ENCODE measurements around the gene RPA4. TPM values are rescaled to one million over a fixed set of nuclear protein-coding genes. Genes with fewer than 3 reads are reported as not detected.
"Not testable (repeated sequence)": the region's sequence is repeated elsewhere in the genome, so short reads cannot be mapped to it uniquely, and the experiment has no call there.

Gene RPA4
- total and polyA plus RNA-seq, 2 experiments from 2014 or later: 0.15 to 0.65 TPM

DNA sequence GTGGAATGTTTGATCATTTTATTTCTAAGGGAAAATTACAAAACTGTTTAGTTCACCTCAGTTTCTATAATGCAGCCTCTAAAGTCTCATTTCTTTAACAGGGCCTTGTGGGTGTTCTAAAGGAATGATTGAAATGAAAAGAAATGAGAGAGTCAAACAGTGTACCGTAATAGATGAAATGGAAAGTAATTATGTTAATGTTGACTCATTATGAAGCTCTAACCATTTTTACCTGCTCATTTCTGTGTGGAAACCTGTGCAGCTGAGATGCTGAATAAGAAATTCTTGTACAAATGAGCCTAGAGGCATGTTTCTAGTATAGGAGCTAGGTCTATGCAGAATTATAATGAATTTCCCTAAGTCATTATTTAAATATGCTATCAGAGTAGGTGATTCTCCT is 45.2 kb upstream of the RPA4 start:
- Histone ChIP-seq H3K4me2 (ENCODE audit: unreplicated experiment) (no peak overlapping the region), H4K20me1 (ENCODE audit: insufficient read depth) (no peaks in the 10 kb centered on the region), H3K4me1 (ENCODE audit: insufficient read depth) (no peaks in the 10 kb centered on the region), H3K79me2 (ENCODE audit: insufficient read depth) (no peaks in the 10 kb centered on the region), H3K9me2 (ENCODE audit: insufficient read depth) (no peaks in the 10 kb centered on the region), H3K36me3 (ENCODE audit: low read depth) (no peaks in the 10 kb centered on the region), H3K9ac (no peak overlapping the region), H3K9me3 (ENCODE audit: low read depth) (no peaks in the 10 kb centered on the region), H3K4me3 (no peak overlapping the region), H3K27me3 (replicated peaks; ENCODE audit: insufficient read depth) (no peaks in the 10 kb centered on the region), H3K27ac (no peak overlapping the region), H3F3A (ENCODE audit: insufficient read depth) (no peaks in the 10 kb centered on the region), H2AFZ (no peak overlapping the region)
- in situ Hi-C loops (cut with MboI): no loop called here
- DNase-seq: no peak
- 100% methylated on average over 1 of the region's 1 CpG for WGBS, 2 experiments (ENCODE audit: low coverage in 1 of 2, low lambda C conversion rate in 2 of 2, missing lambda C conversion rate in 2 of 2)
- TF ChIP-seq EZH2phosphoT487 (IDR thresholded peaks at IDR 0.05; ENCODE audit: insufficient read depth, low read depth) (no peak), EZH2 (IDR thresholded peaks at IDR 0.05; ENCODE audit: insufficient read depth, poor library complexity, severe bottlenecking) (no peak)

DNA sequence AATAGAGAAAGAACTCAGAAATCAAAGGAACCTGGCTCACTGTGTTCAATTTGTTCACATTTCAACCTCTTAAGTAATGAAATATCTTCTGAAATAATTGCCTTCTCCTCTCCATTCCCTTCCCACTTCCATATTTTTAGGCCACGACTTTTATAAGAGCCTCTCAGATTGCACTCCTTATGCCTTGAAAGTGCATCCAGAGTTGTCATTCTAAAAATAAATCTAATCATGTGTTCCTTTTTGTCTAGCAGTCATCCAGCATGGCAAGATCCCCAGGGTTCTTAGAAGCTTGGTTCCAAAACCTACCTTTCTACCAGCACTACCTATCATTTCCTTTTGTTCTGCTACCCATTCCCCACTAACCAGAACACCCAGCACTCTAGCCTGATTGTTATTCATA is 42.4 kb upstream of the RPA4 start:
- Histone ChIP-seq H3F3A (ENCODE audit: insufficient read depth) (no peaks in the 10 kb centered on the region), H3K79me2 (ENCODE audit: insufficient read depth) (no peaks in the 10 kb centered on the region), H3K4me2 (ENCODE audit: unreplicated experiment) (no peak overlapping the region), H3K9ac (no peak overlapping the region), H3K9me2 (ENCODE audit: insufficient read depth) (no peaks in the 10 kb centered on the region), H3K27ac (no peak overlapping the region), H3K9me3 (ENCODE audit: low read depth) (no peaks in the 10 kb centered on the region), H3K36me3 (ENCODE audit: low read depth) (no peaks in the 10 kb centered on the region), H2AFZ (no peak overlapping the region), H3K4me1 (ENCODE audit: insufficient read depth) (no peaks in the 10 kb centered on the region), H4K20me1 (ENCODE audit: insufficient read depth) (no peaks in the 10 kb centered on the region), H3K27me3 (replicated peaks; ENCODE audit: insufficient read depth) (no peaks in the 10 kb centered on the region), H3K4me3 (no peak overlapping the region)
- TF ChIP-seq EZH2 (IDR thresholded peaks at IDR 0.05; ENCODE audit: insufficient read depth, poor library complexity, severe bottlenecking): no peak
- TF ChIP-seq EZH2phosphoT487 (IDR thresholded peaks at IDR 0.05; ENCODE audit: insufficient read depth, low read depth): no peak
- in situ Hi-C loops (cut with MboI): no loop called here
- DNase-seq: no peak
- 100% methylated on average over 1 of the region's 1 CpG for WGBS, 2 experiments (ENCODE audit: low coverage in 1 of 2, low lambda C conversion rate in 2 of 2, missing lambda C conversion rate in 2 of 2)

DNA sequence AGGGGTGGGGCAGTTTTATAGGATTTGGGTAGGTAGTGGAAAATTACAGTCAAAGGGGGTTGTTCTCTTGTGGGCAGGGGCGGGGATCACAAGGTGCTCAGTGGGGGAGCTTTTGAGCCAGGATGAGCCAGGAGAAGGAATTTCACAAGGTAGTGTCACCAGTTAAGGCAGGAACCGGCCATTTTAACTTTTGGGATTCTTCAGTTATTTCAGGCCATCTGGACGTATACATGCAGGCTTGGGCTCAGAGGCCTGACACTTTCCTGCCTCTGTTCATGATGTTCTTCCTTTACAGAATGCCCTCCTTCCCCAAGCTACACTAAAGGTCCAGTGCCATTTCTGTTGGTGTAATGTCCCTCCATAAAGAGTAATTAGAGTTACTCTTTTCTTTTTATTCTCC is 41.8 kb upstream of the RPA4 start:
- H2AFZ ChIP-seq; H3K36me3 ChIP-seq (ENCODE audit: low read depth); H4K20me1 ChIP-seq (ENCODE audit: insufficient read depth); H3K79me2 ChIP-seq (ENCODE audit: insufficient read depth); H3K27me3 ChIP-seq (replicated peaks; ENCODE audit: insufficient read depth); H3K9ac ChIP-seq; H3F3A ChIP-seq (ENCODE audit: insufficient read depth); in situ Hi-C loops (cut with MboI); H3K4me2 ChIP-seq (ENCODE audit: unreplicated experiment); H3K4me3 ChIP-seq; H3K9me3 ChIP-seq (ENCODE audit: low read depth); H3K4me1 ChIP-seq (ENCODE audit: insufficient read depth); H3K27ac ChIP-seq; H3K9me2 ChIP-seq (ENCODE audit: insufficient read depth); DNase-seq: not testable (repeated sequence)
- WGBS, 2 experiments (ENCODE audit: low coverage in 1 of 2, low lambda C conversion rate in 2 of 2, missing lambda C conversion rate in 2 of 2): 97 to 100% methylated on average over 1 to 3 of the region's 3 CpGs

DNA sequence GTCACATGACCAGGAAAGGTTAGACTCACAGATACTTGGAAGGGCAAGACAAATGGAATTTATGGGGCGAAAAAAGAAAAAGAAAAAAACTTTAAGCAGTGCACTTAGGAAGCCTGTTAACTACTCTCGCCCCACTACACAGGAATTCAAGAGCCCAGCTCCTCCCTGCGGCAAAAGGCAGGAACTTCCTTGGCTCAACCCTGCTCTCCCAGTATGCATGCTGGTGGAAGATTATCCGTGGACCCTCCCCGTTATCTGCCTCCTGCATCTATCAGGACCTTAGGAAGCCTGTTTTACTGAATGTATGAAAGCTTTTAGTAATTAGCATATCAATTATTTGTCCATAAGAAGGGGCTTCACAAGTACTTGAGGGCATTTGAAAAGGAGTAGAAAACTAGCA is 40.1 kb upstream of the RPA4 start:
- in situ Hi-C loops (cut with MboI): no loop called here
- Histone ChIP-seq H3K9me2 (ENCODE audit: insufficient read depth) (no peaks in the 10 kb centered on the region), H3K4me1 (ENCODE audit: insufficient read depth) (no peaks in the 10 kb centered on the region), H3F3A (ENCODE audit: insufficient read depth) (no peaks in the 10 kb centered on the region), H3K36me3 (ENCODE audit: low read depth) (no peaks in the 10 kb centered on the region), H3K4me3 (no peak overlapping the region), H3K27me3 (replicated peaks; ENCODE audit: insufficient read depth) (no peaks in the 10 kb centered on the region), H2AFZ (no peak overlapping the region), H3K9me3 (ENCODE audit: low read depth) (no peaks in the 10 kb centered on the region), H3K4me2 (ENCODE audit: unreplicated experiment) (no peak overlapping the region), H4K20me1 (ENCODE audit: insufficient read depth) (no peaks in the 10 kb centered on the region), H3K79me2 (ENCODE audit: insufficient read depth) (no peaks in the 10 kb centered on the region), H3K27ac (no peak overlapping the region), H3K9ac (no peak overlapping the region)
- WGBS, 2 experiments (ENCODE audit: low coverage in 1 of 2, low lambda C conversion rate in 2 of 2, missing lambda C conversion rate in 2 of 2): 96 to 100% methylated on average over 4 to 5 of the region's 5 CpGs
- TF ChIP-seq EZH2 (IDR thresholded peaks at IDR 0.05; ENCODE audit: insufficient read depth, poor library complexity, severe bottlenecking) (no peak), EZH2phosphoT487 (IDR thresholded peaks at IDR 0.05; ENCODE audit: insufficient read depth, low read depth) (no peak)
- DNase-seq: no peak

DNA sequence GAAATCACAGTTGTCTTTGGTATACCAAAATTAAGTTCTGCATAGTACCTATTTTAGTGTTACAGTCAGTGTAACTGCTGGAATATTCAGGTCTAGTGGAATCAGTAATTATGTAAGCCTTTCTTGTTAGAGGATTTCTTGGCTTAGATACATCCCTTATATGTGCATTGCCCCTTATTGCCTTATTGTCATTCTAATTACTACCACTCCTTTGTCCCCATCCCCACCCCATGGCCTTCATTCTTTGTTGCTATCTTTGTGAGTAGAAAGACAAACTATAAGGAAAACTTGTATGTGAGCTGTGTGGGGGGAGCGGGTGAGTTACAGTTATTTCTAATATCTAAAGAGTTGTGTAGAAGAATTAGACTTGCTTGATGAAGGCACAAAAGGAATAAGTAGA is 36.9 kb upstream of the RPA4 start:
- Histone ChIP-seq H3K27me3 (replicated peaks; ENCODE audit: insufficient read depth) (no peaks in the 10 kb centered on the region), H2AFZ (no peak overlapping the region), H3F3A (ENCODE audit: insufficient read depth) (no peaks in the 10 kb centered on the region), H3K9ac (no peak overlapping the region), H3K4me3 (no peak overlapping the region), H3K4me1 (ENCODE audit: insufficient read depth) (no peaks in the 10 kb centered on the region), H4K20me1 (ENCODE audit: insufficient read depth) (no peaks in the 10 kb centered on the region), H3K9me3 (ENCODE audit: low read depth) (no peaks in the 10 kb centered on the region), H3K36me3 (ENCODE audit: low read depth) (no peaks in the 10 kb centered on the region), H3K27ac (no peak overlapping the region), H3K79me2 (ENCODE audit: insufficient read depth) (no peaks in the 10 kb centered on the region), H3K4me2 (ENCODE audit: unreplicated experiment) (no peak overlapping the region), H3K9me2 (ENCODE audit: insufficient read depth) (no peaks in the 10 kb centered on the region)
- DNase-seq: no peak
- TF ChIP-seq EZH2phosphoT487 (IDR thresholded peaks at IDR 0.05; ENCODE audit: insufficient read depth, low read depth) (no peak), EZH2 (IDR thresholded peaks at IDR 0.05; ENCODE audit: insufficient read depth, poor library complexity, severe bottlenecking) (no peak)
- 100% methylated on average over 1 of the region's 1 CpG for WGBS, 2 experiments (ENCODE audit: low coverage in 1 of 2, low lambda C conversion rate in 2 of 2, missing lambda C conversion rate in 2 of 2)
- in situ Hi-C loops (cut with MboI): no loop called here

DNA sequence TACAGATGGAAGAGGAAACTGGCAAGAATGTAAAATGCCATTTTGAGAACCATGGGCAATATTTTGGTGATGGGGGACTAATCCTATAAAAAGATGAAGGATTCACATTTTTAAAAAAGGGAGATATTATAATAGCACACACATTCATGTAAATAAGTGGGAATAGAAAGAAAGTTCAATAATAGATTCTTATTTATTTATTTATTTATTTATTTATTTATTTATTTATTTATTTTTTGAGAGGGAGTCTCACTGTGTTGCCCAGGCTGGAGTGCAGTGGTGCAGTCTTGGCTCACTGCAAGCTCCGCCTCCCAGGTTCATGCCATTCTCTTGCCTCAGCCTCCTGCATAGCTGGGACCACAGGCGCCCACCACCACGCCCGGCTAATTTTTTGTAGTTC is 24.3 kb upstream of the RPA4 start:
- H4K20me1 ChIP-seq (ENCODE audit: insufficient read depth); H3F3A ChIP-seq (ENCODE audit: insufficient read depth); H3K9ac ChIP-seq; H3K27me3 ChIP-seq (replicated peaks; ENCODE audit: insufficient read depth); H3K4me3 ChIP-seq; H3K36me3 ChIP-seq (ENCODE audit: low read depth); H3K27ac ChIP-seq; H3K9me2 ChIP-seq (ENCODE audit: insufficient read depth); DNase-seq; H2AFZ ChIP-seq; H3K9me3 ChIP-seq (ENCODE audit: low read depth); in situ Hi-C loops (cut with MboI); H3K4me1 ChIP-seq (ENCODE audit: insufficient read depth); H3K79me2 ChIP-seq (ENCODE audit: insufficient read depth); H3K4me2 ChIP-seq (ENCODE audit: unreplicated experiment): not testable (repeated sequence)
- 97 to 100% methylated on average over 3 to 4 of the region's 4 CpGs for WGBS, 2 experiments (ENCODE audit: low coverage in 1 of 2, low lambda C conversion rate in 2 of 2, missing lambda C conversion rate in 2 of 2)
